Measurements from ENCODE around the gene AZU1.
A peak's percentile ranks its signal among the peaks of the same experiment; 100 is the strongest.

AZU1 gene

GRCh38 chr19:798415-799075 is 29.1 kb upstream of the AZU1 start:
- no peaks in the 10 kb centered on the region for H3K9me3 ChIP-seq (ENCODE audit: control insufficient read depth in 1 of 2, low read length in 2 of 2)
- H3K4me3 ChIP-seq (ENCODE audit: low read depth in 1 of 2, low read length in 2 of 2), result peak overlapping the region; percentile 84 to 90
- H3K27me3 ChIP-seq (ENCODE audit: low read depth, low read length), result no peaks in the 10 kb centered on the region
- H3K36me3 ChIP-seq (ENCODE audit: control insufficient read depth in 1 of 2, insufficient read depth in 2 of 2, low read length in 2 of 2), result peaks cover under 1 to 7% of the 10 kb centered on the region in 2 donors
- H3K4me1 ChIP-seq (ENCODE audit: control insufficient read depth in 1 of 2, insufficient read depth in 2 of 2, low read length in 2 of 2), result peaks cover 21 to 61% of the 10 kb centered on the region in 2 donors
- peak overlapping the region; percentile 63 for H3K27ac ChIP-seq (ENCODE audit: low read length)

DNA sequence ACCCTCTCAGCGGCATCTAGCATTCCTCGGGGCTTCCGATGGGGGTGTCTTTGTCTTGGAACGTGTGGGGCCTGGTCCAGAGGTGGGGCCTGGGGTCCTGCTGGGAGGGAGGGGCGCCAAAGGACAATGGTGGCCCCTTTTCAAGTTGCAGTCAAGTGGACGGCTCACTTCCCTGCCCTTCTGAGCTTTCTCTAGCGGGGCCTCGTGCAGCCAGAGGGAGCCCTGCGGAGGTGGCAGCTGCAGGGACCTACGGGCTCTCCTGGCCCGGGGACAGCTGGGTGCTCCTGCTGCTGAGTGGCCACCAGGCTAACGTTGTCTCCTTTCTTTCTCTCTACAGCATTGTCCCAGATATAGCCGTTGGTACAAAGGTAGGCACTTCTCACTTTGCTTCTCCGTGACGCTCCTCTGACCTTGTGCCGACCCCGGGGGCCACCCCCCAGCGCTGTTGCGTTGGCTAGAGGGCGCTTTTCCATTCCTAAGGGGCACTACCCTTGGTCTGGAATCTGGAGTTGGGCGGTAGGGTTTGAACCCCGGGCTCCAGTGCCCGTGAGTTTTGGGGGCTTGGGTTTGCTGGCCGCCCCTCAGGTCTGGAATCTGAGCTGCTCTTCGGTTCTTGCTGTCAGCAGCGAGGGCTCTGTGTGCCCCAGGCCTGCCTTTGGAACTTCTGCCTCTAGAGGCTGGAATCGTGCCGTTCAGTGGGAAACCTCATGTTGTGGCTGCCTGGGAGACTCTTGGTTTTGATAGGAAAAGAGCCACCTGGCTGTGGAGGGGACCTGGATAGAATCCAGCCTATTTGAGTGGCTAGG is 28.4 kb upstream of the AZU1 start:
- Histone ChIP-seq H3K9me3 (ENCODE audit: control insufficient read depth in 1 of 2, low read length in 2 of 2) (no peaks in the 10 kb centered on the region), H3K4me1 (ENCODE audit: control insufficient read depth in 1 of 2, insufficient read depth in 2 of 2, low read length in 2 of 2) (peaks cover 21 to 68% of the 10 kb centered on the region in 2 donors), H3K27me3 (ENCODE audit: low read depth, low read length) (no peaks in the 10 kb centered on the region), H3K4me3 (ENCODE audit: low read depth in 1 of 2, low read length in 2 of 2) (peak overlapping the region; percentile 84 to 90), H3K27ac (ENCODE audit: low read length) (peak overlapping the region; percentile 31), H3K36me3 (ENCODE audit: control insufficient read depth in 1 of 2, insufficient read depth in 2 of 2, low read length in 2 of 2) (peaks cover 6 to 15% of the 10 kb centered on the region in 2 donors)

DNA sequence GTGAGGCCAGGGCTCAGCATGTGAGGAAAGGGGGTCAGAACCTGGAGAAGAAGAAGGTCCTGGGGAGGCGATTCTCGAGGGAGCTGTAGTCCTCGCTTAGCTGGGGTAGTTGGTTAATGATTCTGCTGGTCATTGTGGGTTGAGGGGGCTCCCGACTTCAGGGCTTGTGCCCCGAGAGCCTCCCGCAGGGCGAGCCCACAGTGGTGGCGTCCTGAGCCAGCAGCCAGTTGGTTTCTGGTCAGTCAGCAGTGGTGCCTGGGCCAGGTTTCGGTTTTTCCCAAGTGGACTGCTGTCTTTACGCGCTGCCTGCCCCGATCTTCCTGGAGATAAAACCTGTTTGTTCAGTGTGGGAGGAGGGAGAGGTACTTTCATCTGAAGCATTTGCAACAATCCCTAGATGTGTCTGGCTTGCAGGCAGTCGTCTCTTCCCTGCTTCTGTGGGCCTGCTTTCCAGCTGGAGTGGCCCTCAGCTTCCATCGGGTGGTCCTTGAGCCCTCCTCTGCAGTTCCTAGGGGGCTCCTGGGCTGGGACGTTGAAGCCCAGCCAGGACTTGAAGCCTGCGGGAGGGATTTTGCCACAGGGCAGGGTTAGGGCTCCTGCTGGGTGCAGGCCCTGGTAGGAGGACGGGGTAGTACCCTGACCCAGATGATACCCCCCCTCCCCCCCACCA is 27.1 kb upstream of the AZU1 start:
- Histone ChIP-seq H3K36me3 (ENCODE audit: control insufficient read depth in 1 of 2, insufficient read depth in 2 of 2, low read length in 2 of 2) (peaks cover 15 to 27% of the 10 kb centered on the region in 2 donors), H3K4me1 (ENCODE audit: control insufficient read depth in 1 of 2, insufficient read depth in 2 of 2, low read length in 2 of 2) (peaks cover 21 to 75% of the 10 kb centered on the region in 2 donors), H3K9me3 (ENCODE audit: control insufficient read depth in 1 of 2, low read length in 2 of 2) (no peaks in the 10 kb centered on the region), H3K27ac (ENCODE audit: low read length) (no peak overlapping the region), H3K27me3 (ENCODE audit: low read depth, low read length) (no peaks in the 10 kb centered on the region), H3K4me3 (ENCODE audit: low read depth in 1 of 2, low read length in 2 of 2) (peak overlapping the region; percentile 39 to 90)

GRCh38 chr19:801030-801860 is 26.4 kb upstream of the AZU1 start:
- H3K9me3 ChIP-seq (ENCODE audit: control insufficient read depth in 1 of 2, low read length in 2 of 2), result no peaks in the 10 kb centered on the region
- H3K4me1 ChIP-seq (ENCODE audit: control insufficient read depth in 1 of 2, insufficient read depth in 2 of 2, low read length in 2 of 2), result peaks cover 21 to 67% of the 10 kb centered on the region in 2 donors
- H3K27me3 ChIP-seq (ENCODE audit: low read depth, low read length), result no peaks in the 10 kb centered on the region
- H3K27ac ChIP-seq (ENCODE audit: low read length), result peak overlapping the region; percentile 23
- H3K4me3 ChIP-seq (ENCODE audit: low read depth in 1 of 2, low read length in 2 of 2), result peak overlapping the region; percentile 39 to 90
- peaks cover 17 to 34% of the 10 kb centered on the region in 2 donors for H3K36me3 ChIP-seq (ENCODE audit: control insufficient read depth in 1 of 2, insufficient read depth in 2 of 2, low read length in 2 of 2)

GRCh38 chr19:801861-802497 is 25.7 kb upstream of the AZU1 start:
- H3K27ac ChIP-seq (ENCODE audit: low read length), result peak overlapping the region; percentile 23

DNA sequence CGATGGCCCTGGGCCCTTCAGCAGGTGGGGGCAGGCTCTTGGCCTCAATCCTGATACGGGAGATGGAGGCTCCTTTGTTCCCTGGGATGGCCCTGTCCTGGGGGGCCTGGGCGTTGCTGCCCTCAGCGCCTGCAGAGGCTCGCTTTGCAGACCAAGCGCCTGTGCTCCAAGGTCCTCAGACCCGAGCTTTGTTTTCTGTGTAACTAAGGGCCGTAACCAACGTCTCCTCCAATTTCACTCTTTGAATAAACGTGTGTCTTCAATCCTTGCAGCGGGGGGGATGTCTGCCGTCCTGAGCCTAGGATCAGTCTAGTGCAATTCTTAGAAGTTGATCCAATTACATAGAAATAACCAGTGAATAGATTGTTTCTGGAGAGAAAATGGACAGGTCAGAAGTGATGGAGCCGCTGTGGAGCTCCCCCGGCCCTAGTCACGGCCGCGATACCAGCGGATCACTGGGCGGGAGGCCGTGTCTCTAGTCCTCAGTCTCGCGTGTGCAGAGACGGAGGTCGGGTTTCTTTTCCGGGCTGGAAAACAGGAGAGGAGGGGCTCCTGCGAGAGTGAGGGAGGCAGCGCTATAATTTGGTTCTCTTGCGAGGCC is 25.0 kb upstream of the AZU1 start:
- H3K36me3 ChIP-seq (ENCODE audit: control insufficient read depth in 1 of 2, insufficient read depth in 2 of 2, low read length in 2 of 2), result peaks cover 29 to 48% of the 10 kb centered on the region in 2 donors
- H3K4me3 ChIP-seq (ENCODE audit: low read depth in 1 of 2, low read length in 2 of 2), result peak overlapping the region; percentile 39 to 90
- H3K4me1 ChIP-seq (ENCODE audit: control insufficient read depth in 1 of 2, insufficient read depth in 2 of 2, low read length in 2 of 2), result peaks cover 21 to 67% of the 10 kb centered on the region in 2 donors
- H3K9me3 ChIP-seq (ENCODE audit: control insufficient read depth in 1 of 2, low read length in 2 of 2), result no peaks in the 10 kb centered on the region
- H3K27me3 ChIP-seq (ENCODE audit: low read depth, low read length), result no peaks in the 10 kb centered on the region
- no peak overlapping the region for H3K27ac ChIP-seq (ENCODE audit: low read length)

More at GRCh38 chr19:801861-802497, 25.7 kb upstream of the AZU1 start:
- peak overlapping the region; percentile 39 to 90 for H3K4me3 ChIP-seq (ENCODE audit: low read depth in 1 of 2, low read length in 2 of 2)
- no peaks in the 10 kb centered on the region for H3K27me3 ChIP-seq (ENCODE audit: low read depth, low read length)
- peaks cover 23 to 42% of the 10 kb centered on the region in 2 donors for H3K36me3 ChIP-seq (ENCODE audit: control insufficient read depth in 1 of 2, insufficient read depth in 2 of 2, low read length in 2 of 2)
- peaks cover 21 to 67% of the 10 kb centered on the region in 2 donors for H3K4me1 ChIP-seq (ENCODE audit: control insufficient read depth in 1 of 2, insufficient read depth in 2 of 2, low read length in 2 of 2)
- no peaks in the 10 kb centered on the region for H3K9me3 ChIP-seq (ENCODE audit: control insufficient read depth in 1 of 2, low read length in 2 of 2)

DNA sequence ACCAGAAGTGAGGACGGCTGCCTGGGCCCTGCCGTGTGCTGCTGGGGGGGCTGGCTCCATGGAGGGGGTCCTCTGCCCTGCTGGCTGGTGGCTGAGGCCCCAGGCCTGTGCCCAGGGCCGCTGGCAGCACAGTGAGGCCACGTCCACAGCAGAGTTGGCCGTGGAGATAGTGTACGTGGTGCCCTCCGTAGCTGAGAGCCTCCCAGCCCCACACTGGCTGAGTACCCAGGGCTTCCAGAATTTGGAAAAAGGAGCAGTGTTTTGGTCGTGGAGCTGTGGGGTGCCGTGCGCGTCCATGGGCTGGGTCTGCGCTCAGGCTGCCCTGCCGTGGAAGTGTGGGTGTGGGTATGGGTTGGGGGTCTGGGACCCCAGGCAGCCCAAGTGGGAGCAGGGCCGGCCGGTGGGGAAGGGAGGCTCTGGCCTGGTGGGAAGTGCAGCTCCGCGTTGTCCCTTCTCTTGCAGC is 24.5 kb upstream of the AZU1 start:
- Histone ChIP-seq H3K27ac (ENCODE audit: low read length) (no peak overlapping the region), H3K4me1 (ENCODE audit: control insufficient read depth in 1 of 2, insufficient read depth in 2 of 2, low read length in 2 of 2) (peaks cover 21 to 67% of the 10 kb centered on the region in 2 donors), H3K36me3 (ENCODE audit: control insufficient read depth in 1 of 2, insufficient read depth in 2 of 2, low read length in 2 of 2) (peaks cover 34 to 53% of the 10 kb centered on the region in 2 donors)

GRCh38 chr19:803686-804418 is 23.8 kb upstream of the AZU1 start:
- peaks cover 21 to 62% of the 10 kb centered on the region in 2 donors for H3K4me1 ChIP-seq (ENCODE audit: control insufficient read depth in 1 of 2, insufficient read depth in 2 of 2, low read length in 2 of 2)
- H3K27ac ChIP-seq (ENCODE audit: low read length), result no peak overlapping the region
- no peaks in the 10 kb centered on the region for H3K9me3 ChIP-seq (ENCODE audit: control insufficient read depth in 1 of 2, low read length in 2 of 2)
- H3K36me3 ChIP-seq (ENCODE audit: control insufficient read depth in 1 of 2, insufficient read depth in 2 of 2, low read length in 2 of 2), result peaks cover 34 to 59% of the 10 kb centered on the region in 2 donors
- H3K27me3 ChIP-seq (ENCODE audit: low read depth, low read length), result no peaks in the 10 kb centered on the region
- H3K4me3 ChIP-seq (ENCODE audit: low read depth in 1 of 2, low read length in 2 of 2), result no peak overlapping the region

More for the DNA sequence above, 24.5 kb upstream of the AZU1 start:
- peak overlapping the region in 1 of 2 donors; percentile 90 for H3K4me3 ChIP-seq (ENCODE audit: low read depth in 1 of 2, low read length in 2 of 2)
- H3K27me3 ChIP-seq (ENCODE audit: low read depth, low read length), result no peaks in the 10 kb centered on the region
- no peaks in the 10 kb centered on the region for H3K9me3 ChIP-seq (ENCODE audit: control insufficient read depth in 1 of 2, low read length in 2 of 2)

DNA sequence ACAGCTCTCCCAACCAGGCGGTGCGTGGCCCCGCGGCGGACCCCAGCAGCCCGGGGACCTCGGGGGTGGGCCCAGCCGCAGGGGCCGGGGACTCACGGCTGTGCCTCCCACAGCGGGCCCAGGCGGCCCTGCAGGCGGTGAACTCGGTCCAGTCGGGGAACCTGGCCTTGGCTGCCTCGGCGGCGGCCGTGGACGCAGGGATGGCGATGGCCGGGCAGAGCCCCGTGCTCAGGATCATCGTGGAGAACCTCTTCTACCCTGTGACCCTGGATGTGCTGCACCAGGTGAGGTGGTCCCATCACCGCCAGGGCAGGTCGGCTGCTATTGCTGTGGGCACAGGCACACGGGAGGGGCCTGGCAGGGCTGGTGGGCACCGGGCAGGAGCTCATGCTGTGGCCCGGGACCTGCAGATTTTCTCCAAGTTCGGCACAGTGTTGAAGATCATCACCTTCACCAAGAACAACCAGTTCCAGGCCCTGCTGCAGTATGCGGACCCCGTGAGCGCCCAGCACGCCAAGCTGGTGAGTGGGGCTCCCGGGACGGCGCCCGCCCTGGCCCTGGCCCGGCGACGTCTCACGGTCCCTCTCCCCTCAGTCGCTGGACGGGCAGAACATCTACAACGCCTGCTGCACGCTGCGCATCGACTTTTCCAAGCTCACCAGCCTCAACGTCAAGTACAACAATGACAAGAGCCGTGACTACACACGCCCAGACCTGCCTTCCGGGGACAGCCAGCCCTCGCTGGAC is 23.0 kb upstream of the AZU1 start:
- Histone ChIP-seq H3K4me1 (ENCODE audit: control insufficient read depth in 1 of 2, insufficient read depth in 2 of 2, low read length in 2 of 2) (peaks cover 17 to 54% of the 10 kb centered on the region in 2 donors), H3K9me3 (ENCODE audit: control insufficient read depth in 1 of 2, low read length in 2 of 2) (no peaks in the 10 kb centered on the region), H3K27ac (ENCODE audit: low read length) (no peak overlapping the region), H3K4me3 (ENCODE audit: low read depth in 1 of 2, low read length in 2 of 2) (no peak overlapping the region), H3K27me3 (ENCODE audit: low read depth, low read length) (no peaks in the 10 kb centered on the region), H3K36me3 (ENCODE audit: control insufficient read depth in 1 of 2, insufficient read depth in 2 of 2, low read length in 2 of 2) (peaks cover 35 to 65% of the 10 kb centered on the region in 2 donors)
